ENCODE measurements around the gene GEMIN4. TPM values are rescaled to one million over a fixed set of nuclear protein-coding genes. Genes with fewer than 3 reads are reported as not detected.
"Not testable (repeated sequence)": the region's sequence is repeated elsewhere in the genome, so short reads cannot be mapped to it uniquely, and the experiment has no call there.

GEMIN4 gene
- total RNA-seq, 4 donors from 2014 or later, result 9.9 to 29.0 (median 15.9) TPM

DNA sequence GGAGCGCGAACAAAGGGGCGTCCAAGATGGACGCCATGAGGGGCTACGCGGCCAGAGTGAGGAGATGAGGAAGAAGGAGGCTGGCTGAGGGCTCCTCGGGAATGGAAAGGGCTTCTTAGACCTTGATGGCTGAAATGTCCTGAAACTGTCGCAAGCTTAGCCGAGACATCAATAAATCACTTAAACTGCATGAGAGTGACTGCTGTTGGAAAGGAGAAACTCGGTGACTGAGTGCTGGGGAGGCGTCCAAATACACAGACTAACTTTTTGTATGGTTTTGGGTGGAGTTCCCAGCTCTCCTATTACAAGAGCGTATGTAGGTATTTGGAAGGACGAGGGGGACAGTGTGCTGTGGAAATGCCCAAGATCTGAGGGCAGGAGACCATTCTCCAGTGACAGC, 1.4 kb upstream of the GEMIN4 start:
- Histone ChIP-seq H3K4me1 (peaks cover 0 to 26% (median 14%) of the 10 kb centered on the region in 4 donors), H3K9me3 (no peaks in the 10 kb centered on the region), H3K27ac (peak overlapping the region in 2 of 4 donors; percentile 8 to 48), H3K36me3 (peaks cover 0 to 26% (median 0%) of the 10 kb centered on the region in 3 donors), H3K4me3 (no peak overlapping the region), H3K27me3 (no peaks in the 10 kb centered on the region)
- DNase-seq (ENCODE audit: low spot score in 2 of 2), result no peak
- TF ChIP-seq CTCF (IDR thresholded peaks at IDR 0.05), result no peak
- no peak for TF ChIP-seq POLR2A (IDR thresholded peaks at IDR 0.05)
- no peak for TF ChIP-seq EP300 (IDR thresholded peaks at IDR 0.05)
- WGBS, 2 donors, result 77 to 82% methylated on average over 13 of the region's 13 CpGs

GRCh38 chr17:752620-753219, 656 bp upstream of the GEMIN4 start:
- no peaks in the 10 kb centered on the region for H3K9me3 ChIP-seq
- DNase-seq (ENCODE audit: low spot score in 2 of 2), result peak; percentile 53 to 64
- no peaks in the 10 kb centered on the region for H3K27me3 ChIP-seq
- peak overlapping the region; percentile 83 to 92 (median 88) for H3K27ac ChIP-seq
- no peak for TF ChIP-seq EP300 (IDR thresholded peaks at IDR 0.05)
- TF ChIP-seq CTCF (IDR thresholded peaks at IDR 0.05), result no peak
- no peak for TF ChIP-seq POLR2A (IDR thresholded peaks at IDR 0.05)
- peaks cover 0 to 26% (median 14%) of the 10 kb centered on the region in 4 donors for H3K4me1 ChIP-seq
- H3K36me3 ChIP-seq, result peaks cover 0 to 26% (median under 1%) of the 10 kb centered on the region in 3 donors
- 22 to 35% methylated on average over 41 of the region's 43 CpGs for WGBS, 2 donors
- peak overlapping the region; percentile 72 to 93 (median 87) for H3K4me3 ChIP-seq

- peaks cover 0 to 26% (median 14%) of the 10 kb centered on the region in 4 donors for H3K4me1 ChIP-seq
- peaks cover 0 to 26% (median 11%) of the 10 kb centered on the region in 3 donors for H3K36me3 ChIP-seq
- no peak for DNase-seq (ENCODE audit: low spot score in 2 of 2)
- TF ChIP-seq CTCF (IDR thresholded peaks at IDR 0.05) (no peak), EP300 (IDR thresholded peaks at IDR 0.05) (no peak), POLR2A (IDR thresholded peaks at IDR 0.05) (no peak)
- peak overlapping the region; percentile 72 to 93 (median 87) for H3K4me3 ChIP-seq
- 1 to 3% methylated on average over 14 to 17 of the region's 49 CpGs for WGBS, 2 donors
- H3K27me3 ChIP-seq, result no peaks in the 10 kb centered on the region
- H3K9me3 ChIP-seq, result no peaks in the 10 kb centered on the region
- peak overlapping the region in 3 of 4 donors; percentile 83 to 92 (median 92) for H3K27ac ChIP-seq
Measured at GRCh38 chr17:751269-752001, 629 bp downstream of the GEMIN4 start.

DNA sequence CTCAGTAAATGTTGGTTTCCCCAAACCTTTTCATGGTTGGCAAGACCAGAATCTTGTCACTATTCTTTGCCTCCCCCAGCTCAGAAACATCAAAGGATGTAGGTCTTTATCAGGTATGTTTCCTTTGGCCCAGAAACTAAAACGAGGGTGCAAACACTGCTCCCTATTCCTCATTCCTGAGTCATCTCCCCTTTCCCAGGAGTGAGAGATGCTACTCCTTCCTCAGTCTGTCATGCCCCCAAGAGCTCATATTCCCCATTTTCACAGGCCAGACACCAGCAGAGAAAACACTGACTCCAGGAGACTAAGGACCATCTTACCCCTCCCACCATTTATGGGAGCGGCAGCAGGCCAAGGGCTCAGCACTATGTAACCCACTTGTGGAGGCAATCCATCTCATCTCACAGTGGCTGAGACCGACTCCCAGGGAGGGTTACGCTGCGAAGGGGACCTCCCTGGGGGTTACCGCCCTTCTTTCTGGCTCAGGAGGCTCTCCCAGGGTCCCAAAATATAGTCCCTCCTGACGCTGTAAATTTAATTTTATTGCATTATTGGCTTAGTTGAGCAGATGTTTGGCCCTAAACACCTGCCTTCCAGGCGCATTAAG, 1.5 kb downstream of the GEMIN4 start:
- peak overlapping the region in 1 of 4 donors; percentile 72 for H3K4me3 ChIP-seq
- no peaks in the 10 kb centered on the region for H3K27me3 ChIP-seq
- peaks cover 0 to 26% (median 14%) of the 10 kb centered on the region in 4 donors for H3K4me1 ChIP-seq
- 69 to 83% methylated on average over 8 of the region's 8 CpGs for WGBS, 2 donors
- H3K27ac ChIP-seq, result no peak overlapping the region
- H3K9me3 ChIP-seq, result no peaks in the 10 kb centered on the region
- TF ChIP-seq CTCF (IDR thresholded peaks at IDR 0.05) (no peak), EP300 (IDR thresholded peaks at IDR 0.05) (no peak)
- peaks cover 0 to 32% (median 18%) of the 10 kb centered on the region in 3 donors for H3K36me3 ChIP-seq
- no peak for DNase-seq (ENCODE audit: low spot score in 2 of 2)

DNA sequence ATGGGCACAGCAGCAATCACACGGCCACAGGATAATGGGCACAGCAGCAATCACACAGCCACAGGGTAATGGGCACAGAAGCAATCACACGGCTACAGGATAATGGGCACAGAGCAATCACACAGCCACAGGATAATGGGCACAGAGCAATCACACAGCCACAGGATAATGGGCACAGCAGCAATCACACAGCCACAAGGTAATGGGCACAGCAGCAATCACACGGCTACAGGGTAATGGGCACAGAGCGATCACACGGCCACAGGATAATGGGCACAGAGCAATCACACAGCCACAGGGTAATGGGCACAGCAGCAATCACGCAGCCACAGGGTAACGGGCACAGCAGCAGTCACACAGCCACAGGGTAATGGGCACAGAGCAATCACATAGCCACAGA, 2.7 kb downstream of the GEMIN4 start:
- not testable (repeated sequence) for H3K9me3 ChIP-seq; DNase-seq (ENCODE audit: low spot score in 2 of 2); H3K27ac ChIP-seq; H3K27me3 ChIP-seq; H3K4me3 ChIP-seq
- WGBS, 2 donors, result 71 to 100% methylated on average over 4 of the region's 7 CpGs
- peaks cover 0 to 26% (median 14%) of the 10 kb centered on the region in 4 donors for H3K4me1 ChIP-seq
- peaks cover 0 to 44% (median 29%) of the 10 kb centered on the region in 3 donors for H3K36me3 ChIP-seq

GRCh38 chr17:748604-749003, 3.5 kb downstream of the GEMIN4 start:
- H3K36me3 ChIP-seq, result peaks cover 0 to 52% (median 29%) of the 10 kb centered on the region in 3 donors
- WGBS, 2 donors, result 89 to 100% methylated on average over 3 to 4 of the region's 4 CpGs
- H3K4me3 ChIP-seq, result not testable (repeated sequence)

More at GRCh38 chr17:748604-749003, 3.5 kb downstream of the GEMIN4 start:
- DNase-seq (ENCODE audit: low spot score in 2 of 2); H3K27me3 ChIP-seq; H3K27ac ChIP-seq; H3K9me3 ChIP-seq: not testable (repeated sequence)
- H3K4me1 ChIP-seq, result peaks cover 0 to 26% (median 14%) of the 10 kb centered on the region in 4 donors
